ENCODE data around the gene TBC1D2.

- TF ChIP-seq EZH2 (IDR thresholded peaks at IDR 0.05; ENCODE audit: low read depth, unreplicated experiment) (no peak), REST (IDR thresholded peaks at IDR 0.05; ENCODE audit: unreplicated experiment) (no peak), JUNB (IDR thresholded peaks at IDR 0.05; ENCODE audit: unreplicated experiment) (no peak)
Observed at GRCh38 chr9:98300611-98301010, 45.2 kb upstream of the TBC1D2 start.
